Activated CD4-positive, CD25-positive, alpha-beta regulatory T cell treated with anti-CD3 and anti-CD28 coated beads, Interleukin-2, amount 50 U/mL, for 24 hours (primary cell): ENCODE measurements around the gene PLAGL2.
"Not testable (repeated sequence)": the region's sequence is repeated elsewhere in the genome, so short reads cannot be mapped to it uniquely, and the experiment has no call there.

Experiments
- ATAC-seq, 2 donors: fragments of 150-1000 bp; cut with Tn5 transposase; one replicate each; pipeline ENCODE4 v1.10.0; 2021; ENCODE audit warnings: mild to moderate bottlenecking in 1 of 2, moderate library complexity in 1 of 2

The PLAGL2 gene, protein sequence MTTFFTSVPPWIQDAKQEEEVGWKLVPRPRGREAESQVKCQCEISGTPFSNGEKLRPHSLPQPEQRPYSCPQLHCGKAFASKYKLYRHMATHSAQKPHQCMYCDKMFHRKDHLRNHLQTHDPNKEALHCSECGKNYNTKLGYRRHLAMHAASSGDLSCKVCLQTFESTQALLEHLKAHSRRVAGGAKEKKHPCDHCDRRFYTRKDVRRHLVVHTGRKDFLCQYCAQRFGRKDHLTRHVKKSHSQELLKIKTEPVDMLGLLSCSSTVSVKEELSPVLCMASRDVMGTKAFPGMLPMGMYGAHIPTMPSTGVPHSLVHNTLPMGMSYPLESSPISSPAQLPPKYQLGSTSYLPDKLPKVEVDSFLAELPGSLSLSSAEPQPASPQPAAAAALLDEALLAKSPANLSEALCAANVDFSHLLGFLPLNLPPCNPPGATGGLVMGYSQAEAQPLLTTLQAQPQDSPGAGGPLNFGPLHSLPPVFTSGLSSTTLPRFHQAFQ

DNA sequence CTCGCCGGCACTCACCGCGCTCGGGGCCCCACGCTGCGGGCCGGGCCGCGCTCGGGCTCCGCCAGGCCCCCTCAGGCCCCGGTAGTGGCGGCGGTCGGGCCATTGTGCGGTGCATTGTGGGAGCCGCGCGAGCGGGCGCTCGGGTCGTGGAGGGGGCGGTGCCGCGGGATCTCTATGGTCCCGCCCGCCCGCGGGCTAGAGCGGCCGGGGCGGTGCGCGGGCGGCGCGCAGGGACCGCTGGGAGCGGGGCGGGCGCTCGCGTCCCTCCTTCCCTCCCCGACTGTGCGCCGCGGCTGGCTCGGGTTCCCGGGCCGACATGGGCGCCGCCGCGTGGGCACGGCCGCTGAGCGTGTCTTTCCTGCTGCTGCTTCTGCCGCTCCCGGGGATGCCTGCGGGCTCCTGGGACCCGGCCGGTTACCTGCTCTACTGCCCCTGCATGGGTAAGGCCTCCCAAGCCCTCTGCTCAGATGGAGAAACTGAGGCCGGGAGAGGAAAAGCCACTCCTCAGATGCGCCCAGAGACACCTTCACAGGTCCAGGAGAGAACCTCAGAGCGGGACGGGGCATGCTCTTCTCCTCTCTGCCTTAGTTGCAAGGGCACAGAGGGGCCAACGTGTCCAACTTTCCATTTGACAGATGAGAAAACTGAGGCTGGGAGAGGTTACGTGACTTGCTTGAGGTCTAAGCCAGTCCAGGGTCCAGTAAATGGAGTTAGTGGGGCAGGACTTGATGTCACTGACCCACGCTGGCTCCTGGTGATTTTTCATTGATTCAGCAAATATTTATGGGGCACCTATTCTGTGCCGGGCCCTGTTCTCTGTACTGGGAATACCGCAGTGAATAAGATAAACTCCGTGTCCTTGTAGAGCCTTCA is at the start of gene PLAGL2, which contains the start of gene POFUT1:
TSS of gene PLAGL2 (minus strand) at position 118 of the 873 bp plus-strand sequence. CDS start 5,565 bp downstream, outside the sequence.
TSS of gene POFUT1 (plus strand) at position 255 of the 873 bp plus-strand sequence. CDS start at position 317, 62 bp downstream.
- ATAC-seq: peak; percentile 70 to 75

DNA sequence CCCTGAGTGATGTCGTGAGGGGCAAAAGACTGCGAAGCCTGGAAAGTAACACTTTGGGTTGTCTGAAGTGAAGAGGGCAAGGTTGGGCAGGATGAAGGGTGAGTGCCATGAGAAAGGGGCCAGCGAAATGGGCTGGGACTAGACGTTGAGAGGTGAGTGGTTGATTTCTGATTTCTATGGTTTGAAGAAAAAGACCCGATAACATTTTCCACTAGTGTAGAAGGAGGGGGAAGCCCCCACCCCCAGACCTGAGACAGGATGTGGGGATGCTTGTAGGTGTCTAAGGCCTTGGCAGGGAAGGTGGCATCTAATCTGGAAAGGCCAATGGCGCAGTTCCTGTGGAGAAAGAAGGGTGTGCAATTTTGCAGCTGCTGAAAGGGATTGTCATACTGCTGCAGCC is 44.6 kb upstream of the PLAGL2 start:
- ATAC-seq: peak; percentile 39 to 52

DNA sequence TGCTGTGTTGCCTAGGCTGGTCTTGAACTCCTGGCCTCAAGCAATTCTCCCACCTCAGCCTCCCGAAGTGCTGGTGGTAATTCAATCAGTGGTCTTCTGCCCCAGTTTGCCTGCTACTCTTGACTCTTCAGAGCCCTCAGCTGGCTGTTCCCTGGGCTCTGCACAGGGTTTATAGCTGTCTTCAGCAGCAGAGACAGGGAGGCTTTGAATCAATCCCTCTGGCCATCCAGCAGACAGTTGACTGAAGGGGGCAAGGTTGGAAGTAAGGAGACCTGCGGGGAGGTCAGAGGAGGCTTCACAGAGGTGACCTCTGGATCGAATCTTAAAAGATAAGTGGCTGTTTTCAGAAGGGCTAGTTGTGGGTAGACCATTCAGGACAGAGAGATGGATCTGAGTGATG is 43.9 kb upstream of the PLAGL2 start:
- ATAC-seq: no peak

DNA sequence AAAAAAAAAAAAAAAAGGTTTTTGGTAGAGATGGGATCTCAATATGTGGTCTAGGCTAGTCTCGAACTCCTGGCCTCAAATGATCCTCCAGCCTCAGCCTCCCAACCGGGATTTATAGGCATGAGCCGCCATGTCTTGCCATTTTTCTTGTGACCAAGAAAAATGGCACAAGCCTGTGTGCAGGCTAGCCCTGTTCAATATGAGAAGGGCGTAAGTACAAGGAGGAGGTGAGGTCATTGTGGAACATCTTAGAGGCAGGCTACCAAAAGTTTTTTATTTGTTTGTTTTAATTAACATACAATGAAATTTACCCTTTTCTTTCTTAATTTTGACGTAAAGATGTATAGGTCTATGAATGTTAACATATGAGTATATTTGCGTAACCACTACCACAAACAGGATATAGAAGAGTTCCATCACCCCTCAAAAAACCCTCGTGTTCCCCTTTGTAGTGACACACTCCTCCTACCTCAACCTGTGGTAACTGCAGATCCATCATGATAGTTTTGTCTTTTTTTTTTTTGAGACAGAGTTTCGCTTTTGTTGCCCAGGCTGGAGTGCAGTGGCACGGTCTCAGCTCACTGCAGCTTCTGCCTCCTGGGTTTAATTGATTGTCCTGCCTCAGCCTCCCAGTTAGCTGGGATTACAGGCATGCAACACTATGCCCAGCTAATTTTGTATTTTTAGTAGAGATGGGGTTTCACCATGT is 41.6 kb upstream of the PLAGL2 start:
- peak; percentile 89 to 95 for ATAC-seq

DNA sequence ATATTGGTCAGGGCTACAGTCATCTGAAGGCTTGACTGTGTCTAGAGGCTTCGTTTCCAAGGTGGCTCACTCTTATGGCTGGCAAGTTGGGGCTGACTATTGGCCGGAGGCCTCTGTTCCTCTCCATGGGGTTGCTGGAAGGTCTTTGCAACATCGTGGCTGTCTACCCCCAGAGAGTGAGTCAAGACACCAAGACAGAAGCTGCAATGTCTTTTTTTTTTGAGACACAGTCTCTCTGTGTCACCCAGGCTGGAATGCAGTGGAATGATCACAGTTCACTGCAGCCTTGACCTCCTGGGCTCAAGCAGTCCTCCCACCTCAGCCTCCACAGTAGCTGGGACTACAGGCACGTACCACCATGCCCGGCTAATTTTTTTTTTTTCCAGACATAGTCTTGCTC is 40.5 kb upstream of the PLAGL2 start:
- ATAC-seq: no peak

DNA sequence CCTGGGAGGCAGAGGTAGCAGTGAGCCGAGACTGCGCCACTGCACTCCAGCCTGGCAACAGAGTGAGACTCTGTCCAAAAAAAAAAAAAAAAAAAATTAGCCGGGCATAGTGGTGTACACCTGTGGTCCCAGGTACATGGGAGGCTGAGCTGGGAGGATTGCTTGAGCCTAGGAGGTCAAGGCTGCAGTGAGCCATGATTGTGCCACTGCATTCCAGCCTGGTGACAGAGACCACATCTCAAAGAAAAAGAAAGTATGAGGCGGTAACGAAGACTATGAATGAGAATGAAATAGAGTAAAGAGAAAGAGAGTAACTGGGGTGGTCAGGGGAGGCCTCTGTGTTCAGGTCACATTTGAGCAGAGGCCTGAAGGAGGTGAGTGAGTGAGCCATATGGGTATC is 38.7 kb upstream of the PLAGL2 start:
- ATAC-seq: not testable (repeated sequence)

DNA sequence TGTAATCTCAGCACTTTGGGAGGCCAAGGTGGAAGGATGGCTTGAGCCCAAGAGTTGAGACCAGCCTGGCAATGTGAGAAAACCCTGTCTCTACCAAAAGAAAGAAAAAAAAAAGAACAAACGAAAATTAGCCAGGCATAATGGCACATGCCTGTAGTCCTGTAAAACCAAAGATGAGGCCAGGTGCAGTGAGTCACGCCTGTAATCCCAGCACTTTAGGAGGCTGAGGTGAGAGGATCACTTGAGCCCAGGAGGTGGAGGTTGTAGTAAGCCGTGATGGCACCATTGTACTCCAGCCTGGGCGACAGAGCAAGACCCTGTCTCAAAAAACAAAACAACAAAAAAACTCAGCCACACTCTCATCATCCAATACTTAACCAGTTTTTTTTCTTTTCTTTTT is 37.4 kb upstream of the PLAGL2 start:
- ATAC-seq: no peak

DNA sequence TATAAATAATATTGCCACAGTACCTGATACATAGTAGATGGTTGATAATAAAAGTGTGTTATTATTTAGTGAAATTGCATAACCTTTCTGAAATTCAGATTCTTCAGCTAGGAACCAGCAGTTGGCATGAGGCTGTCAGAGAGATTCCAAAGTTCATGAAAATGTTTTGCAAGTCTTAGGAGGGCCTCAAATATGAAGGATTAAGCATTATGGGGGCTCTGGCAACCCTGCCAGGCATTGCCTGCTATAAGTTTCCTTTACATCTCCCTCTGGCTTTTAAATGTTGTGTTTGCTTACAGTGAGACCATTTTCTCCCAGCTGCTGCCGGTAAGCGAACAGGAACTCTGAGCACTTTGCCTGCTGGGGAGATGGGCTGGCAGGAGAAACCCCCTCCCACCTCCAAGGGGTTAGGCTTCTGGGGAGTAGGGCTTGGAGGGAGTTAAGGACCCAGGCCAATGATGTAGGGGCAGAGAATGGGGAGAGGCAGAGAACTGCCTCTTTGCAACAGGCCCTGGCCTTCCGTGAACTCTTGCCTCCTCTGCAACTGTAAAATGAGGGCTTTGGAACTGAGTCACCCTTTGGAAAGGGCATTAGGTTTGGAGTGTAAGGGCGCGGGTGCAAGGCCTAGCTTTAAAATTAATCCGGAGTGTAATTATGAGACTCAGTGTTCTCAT is 36.7 kb upstream of the PLAGL2 start:
- no peak for ATAC-seq

DNA sequence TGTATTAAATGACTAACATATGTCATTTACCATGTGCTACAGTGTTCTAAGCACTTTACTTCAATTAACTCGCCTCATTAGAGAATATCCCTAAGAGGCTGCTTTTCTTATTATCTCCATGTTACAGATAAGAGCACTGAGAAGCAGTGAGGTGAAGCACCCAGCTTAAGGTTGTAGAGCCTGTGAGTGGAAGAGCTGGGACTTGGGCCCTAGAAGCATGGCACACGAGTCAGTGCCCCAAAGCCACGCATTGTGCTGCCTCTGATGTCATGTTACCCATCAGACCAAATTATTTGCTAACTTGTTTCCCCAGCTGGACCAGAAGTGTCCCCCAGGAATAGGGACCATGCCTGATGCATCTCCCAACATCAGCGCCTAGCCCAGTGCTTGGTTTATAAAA is 34.3 kb upstream of the PLAGL2 start:
- no peak for ATAC-seq

DNA sequence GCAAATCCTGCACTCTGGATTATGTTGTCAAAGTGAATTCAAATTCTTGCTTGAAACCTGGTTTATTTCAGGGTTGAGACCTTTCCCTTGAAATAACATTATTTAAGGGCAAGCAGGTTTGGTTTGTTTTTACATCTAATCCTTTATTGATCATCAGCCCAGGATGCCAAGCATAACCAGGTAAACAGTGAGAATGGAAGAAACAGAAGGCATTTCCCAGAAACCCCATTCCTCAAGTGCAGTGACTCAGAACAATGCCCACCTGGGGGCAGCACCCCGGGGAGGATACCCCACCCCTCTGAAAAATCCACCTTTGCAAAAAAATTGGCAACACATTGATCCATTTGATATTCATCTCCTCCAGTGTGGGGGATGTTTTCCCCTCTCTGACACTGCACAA is 32.7 kb upstream of the PLAGL2 start:
- no peak for ATAC-seq

DNA sequence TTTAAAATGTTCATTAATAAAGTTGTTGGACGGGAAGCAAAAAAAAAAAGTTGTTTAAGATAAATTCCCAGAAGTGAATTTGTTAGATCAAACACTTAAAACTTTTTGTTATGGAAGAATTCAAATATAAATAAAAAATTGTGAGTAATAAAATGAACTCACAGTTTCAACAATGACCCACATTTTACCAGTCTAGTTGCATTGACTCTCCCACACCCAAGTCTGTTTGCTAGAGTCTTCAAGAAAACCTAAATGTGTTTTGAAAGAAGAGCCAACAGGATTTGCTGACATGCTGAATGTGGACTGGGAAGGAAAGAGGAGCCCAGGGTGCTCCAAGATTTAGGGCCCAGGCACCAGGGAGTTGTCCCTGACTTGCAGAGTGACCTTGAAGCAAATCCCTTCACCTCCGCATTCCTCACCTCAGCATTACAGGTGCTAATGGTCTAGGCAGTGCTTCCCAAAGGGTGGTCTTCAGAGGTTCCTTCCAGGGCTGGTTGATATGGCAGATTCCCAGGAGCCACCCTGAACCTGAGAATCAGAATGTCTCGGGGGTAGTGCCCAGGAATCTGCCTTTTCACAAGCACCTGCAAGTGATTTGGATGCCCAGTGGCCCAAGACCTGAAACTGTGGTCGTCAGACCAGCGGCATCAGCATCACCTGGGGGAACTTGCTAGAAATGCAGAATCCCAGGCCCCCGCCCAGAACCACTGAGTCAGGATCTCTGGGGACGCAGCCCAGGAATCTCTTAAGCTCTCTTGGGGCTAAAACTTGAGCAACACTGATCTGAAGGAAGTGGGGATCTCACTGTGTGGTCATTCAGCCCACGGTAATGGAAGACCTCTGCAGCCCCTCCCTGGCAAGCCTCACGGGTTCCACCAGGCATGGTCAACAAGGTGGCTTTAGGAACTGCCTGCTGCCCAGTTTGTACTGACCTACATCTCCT is 31.2 kb upstream of the PLAGL2 start:
- no peak for ATAC-seq

DNA sequence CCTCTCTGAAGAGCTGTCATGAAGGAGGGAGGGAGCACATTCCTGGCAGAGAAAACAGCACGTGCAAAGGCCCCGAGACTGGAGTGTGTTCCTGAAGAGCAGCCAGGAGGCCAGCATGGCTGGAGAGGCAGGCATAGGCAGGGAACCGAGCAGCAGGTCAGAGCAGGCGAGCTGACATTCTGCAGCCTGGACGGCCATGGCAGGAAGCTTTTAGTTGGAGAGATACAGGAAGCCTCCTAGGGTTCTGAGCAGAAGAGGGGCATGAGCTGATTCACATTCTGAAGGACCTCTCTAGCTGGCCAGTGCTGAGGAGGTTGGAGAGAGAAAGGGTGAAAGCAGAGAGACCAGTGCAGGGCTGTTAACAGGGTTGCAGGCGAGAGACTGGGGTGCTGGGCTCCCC is 29.9 kb upstream of the PLAGL2 start:
- no peak for ATAC-seq

DNA sequence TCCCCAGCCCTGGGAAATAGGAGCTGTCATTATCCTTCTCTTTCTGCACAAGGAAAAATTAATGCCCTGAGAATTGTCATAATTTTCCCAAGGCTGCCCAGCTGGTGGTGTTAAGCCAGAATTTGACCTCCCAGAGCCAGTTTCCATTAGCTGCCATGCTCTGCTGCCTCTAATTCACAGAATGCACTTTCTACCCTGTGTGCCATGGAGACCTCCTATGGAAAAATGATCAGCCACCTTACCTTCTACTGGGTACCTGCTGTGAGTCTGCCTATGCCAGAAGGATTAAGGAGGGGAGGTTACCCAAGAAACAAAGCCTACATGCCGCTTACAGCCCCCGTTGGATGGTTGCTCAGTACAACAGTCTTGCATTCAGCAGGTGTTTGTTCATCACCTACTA is 29.3 kb upstream of the PLAGL2 start:
- ATAC-seq: no peak

DNA sequence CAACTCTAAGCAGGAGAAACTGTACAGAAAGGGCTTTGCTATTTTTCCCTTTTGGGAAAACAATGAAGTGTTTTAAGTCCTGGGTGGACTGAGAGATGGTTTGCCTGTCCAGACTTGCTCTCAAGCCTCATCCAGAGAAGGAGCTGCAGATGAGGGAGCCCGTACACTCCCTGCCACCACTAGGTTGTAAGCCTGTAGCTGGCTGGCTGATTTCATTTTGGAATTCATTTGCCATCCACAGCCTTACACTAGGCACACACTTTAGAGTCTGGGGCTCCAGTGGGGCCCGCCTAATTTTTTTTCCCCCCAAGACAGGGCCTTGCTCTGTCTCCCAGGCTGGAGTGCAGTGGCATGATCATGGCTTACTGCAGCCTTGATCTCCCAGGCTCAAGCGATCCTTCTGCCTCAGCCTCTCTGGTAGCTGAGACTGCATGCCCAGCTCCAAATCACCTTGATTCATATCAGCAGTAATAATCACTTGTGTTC is 28.5 kb upstream of the PLAGL2 start:
- no peak for ATAC-seq

DNA sequence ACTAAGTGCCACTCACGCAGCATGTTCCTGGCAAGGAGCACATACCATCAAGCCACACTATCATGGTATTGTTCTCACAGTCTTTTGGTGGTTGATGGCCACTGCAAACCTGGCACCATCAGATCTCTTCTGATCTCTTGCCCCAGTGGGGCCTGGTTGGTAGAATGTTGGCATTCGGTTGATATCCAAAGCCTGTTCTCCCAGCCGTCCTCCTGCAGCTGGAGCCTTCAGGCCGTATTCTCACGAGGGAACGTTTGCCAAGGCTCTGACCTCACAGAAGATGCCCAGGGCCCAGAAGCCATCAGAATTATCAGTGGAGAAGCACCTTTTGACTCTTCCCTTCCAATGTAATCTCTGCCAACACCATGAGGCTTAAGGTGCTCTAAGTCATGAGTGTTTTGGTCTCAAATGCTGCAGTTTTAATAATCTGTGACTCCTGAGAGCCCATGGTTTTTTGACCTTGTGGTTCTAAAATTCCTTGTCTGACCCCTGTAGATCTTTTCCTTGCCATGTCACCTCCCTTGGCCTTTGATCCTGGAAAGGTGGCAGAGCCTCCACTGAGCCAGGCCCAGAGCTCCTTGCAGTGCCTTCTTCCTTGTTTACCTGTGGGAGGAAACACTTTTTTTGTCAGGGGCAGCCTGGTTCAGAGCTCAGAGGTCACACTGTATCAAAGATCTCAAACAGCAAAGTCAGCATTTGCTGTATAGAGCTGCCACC is 27.9 kb upstream of the PLAGL2 start:
- ATAC-seq: no peak

DNA sequence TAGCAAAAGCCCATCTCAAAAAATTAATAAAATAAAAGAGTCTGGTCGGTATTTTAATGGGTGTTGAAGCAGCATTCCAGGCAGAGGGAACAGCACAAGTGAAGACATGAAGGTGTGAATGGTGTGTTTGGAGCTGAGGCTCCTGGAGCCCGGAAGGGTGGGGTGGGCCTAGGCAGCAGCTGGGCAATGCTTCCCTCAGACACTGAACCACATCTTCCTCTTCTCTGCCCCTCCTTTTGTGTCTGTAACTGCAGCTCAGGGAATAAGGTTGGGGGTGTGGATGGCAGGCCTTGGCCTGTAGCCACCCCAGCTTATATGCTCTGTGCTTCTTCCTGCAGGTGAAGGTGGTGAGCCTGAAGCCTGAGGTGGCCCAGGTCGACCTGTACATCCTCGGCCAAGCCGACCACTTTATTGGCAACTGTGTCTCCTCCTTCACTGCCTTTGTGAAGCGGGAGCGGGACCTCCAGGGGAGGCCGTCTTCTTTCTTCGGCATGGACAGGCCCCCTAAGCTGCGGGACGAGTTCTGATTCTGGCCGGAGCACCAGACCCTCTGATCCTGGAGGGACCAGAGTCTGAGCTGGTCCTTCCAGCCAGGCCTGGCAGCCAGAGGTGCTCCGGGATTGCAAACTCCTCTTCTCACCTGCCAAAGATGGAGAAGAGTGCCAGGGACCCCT is 26.7 kb upstream of the PLAGL2 start:
- ATAC-seq: no peak

DNA sequence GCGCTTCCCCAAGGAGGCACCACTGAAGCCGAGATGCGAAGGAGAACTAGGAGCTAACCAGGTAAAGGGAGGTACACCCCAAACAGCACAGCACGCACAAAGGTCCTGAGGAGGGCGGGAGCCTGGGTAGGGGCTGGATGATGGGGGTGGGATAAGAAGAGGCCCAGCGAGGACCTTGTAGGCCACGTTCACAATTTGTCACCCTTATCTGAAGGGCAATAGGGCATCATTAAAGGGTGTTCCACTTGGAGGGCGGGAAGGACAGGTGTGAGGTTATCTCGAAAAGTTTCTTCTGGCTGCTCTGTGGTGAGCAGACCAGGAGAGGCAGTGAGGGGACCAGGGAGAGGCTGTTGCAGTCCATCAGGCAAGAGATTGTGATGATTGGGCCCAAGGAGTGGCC is 25.7 kb upstream of the PLAGL2 start:
- no peak for ATAC-seq

DNA sequence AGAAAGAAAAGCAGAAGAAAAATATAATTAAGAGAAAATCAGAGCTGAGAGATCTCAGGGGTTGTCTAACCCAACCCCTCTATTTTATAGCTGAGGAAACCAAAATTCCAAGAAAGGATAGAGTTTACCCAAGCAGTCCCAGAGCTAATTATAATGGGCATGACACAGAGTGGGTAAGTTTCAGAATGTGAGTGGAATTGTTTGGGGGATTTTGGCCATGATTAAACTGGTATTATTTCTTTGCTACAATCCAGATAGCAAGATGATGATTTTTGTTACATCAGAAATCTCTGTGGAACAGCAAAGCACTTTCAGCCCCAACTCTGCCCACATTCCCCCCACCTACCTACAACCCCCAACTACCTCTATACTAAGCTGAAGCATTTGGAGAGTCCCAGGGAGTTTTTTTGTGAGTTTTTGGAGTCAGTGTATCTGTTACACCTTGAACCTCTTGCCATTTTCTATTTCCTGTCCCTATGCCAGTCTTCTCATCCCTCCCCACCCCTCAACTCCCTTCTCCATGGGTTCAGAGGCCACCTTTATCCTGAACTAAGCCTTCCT is 24.9 kb upstream of the PLAGL2 start:
- peak; percentile 61 to 70 for ATAC-seq

DNA sequence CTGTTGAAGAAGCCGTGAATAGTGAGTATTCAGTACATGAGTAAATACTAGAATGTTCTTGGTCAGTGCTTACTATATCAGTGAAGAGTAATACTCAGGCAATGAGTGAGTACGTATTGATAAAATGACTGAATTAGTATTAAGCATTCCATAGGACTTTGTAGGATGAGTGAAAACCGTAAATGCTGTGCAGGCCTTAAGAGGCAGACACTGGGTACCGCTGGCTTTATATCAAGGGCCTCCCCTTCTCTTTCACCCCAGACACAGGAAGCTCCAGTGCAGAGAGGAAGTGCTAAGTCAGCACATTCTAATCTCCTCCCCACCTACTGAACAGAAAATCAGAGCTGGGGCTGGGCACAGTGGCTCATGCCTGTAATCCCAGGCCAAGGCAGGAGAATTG is 24.3 kb upstream of the PLAGL2 start:
- ATAC-seq: peak; percentile 81 to 85
